ENCODE data around the gene PRRT4. TPM values are rescaled to one million over a fixed set of nuclear protein-coding genes. Genes with fewer than 3 reads are reported as not detected.

PRRT4 gene
- total RNA-seq, 1 experiment from 2014 or later, result 0.24 TPM

GRCh38 chr7:128388145-128388485 is 26.6 kb upstream of the PRRT4 start:
- H3K27ac ChIP-seq (ENCODE audit: insufficient read length, low read depth, low read length), result no peak overlapping the region
- no peak overlapping the region for H4K8ac ChIP-seq (replicated peaks; ENCODE audit: insufficient read length, low read depth, low read length)
- no peak overlapping the region for H2AK5ac ChIP-seq (ENCODE audit: insufficient read length, low read length)
- peaks cover 31 to 34% of the 10 kb centered on the region in 2 experiments for H3K4me1 Mint-ChIP-seq
- no peak overlapping the region for H2BK15ac ChIP-seq (ENCODE audit: low read depth, low read length)
- H4K20me1 ChIP-seq (ENCODE audit: control insufficient read depth, insufficient read depth, insufficient read length), result peaks cover 2% of the 10 kb centered on the region
- no peak overlapping the region for H3K4ac ChIP-seq (ENCODE audit: low read depth, low read length)
- no peak overlapping the region for H4K91ac ChIP-seq (ENCODE audit: insufficient read length, low read depth, low read length)
- no peaks in the 10 kb centered on the region for H3K79me2 ChIP-seq (ENCODE audit: insufficient read depth, low read length)
- no peak overlapping the region for H3K9ac ChIP-seq (ENCODE audit: extremely low read depth, insufficient read length, low read length)
- no peaks in the 10 kb centered on the region; the same call in 1 of the 2 replicates for H3K27me3 ChIP-seq (ENCODE audit: insufficient read depth, low read length)
- H3K4me3 Mint-ChIP-seq, result no peak overlapping the region; a peak in 1 of 5 replicates
- H3K23ac ChIP-seq (ENCODE audit: insufficient read length, low read depth, low read length), result no peak overlapping the region
- H3K14ac ChIP-seq (ENCODE audit: insufficient read depth, low read length), result no peak overlapping the region
- no peak overlapping the region for H3K18ac ChIP-seq (ENCODE audit: insufficient read length, low read depth, low read length)
- H3K27me3 Mint-ChIP-seq (ENCODE audit: low read depth), result peaks cover 24% of the 10 kb centered on the region
- H3K4me2 ChIP-seq (ENCODE audit: insufficient read depth, insufficient read length, low read length), result no peak overlapping the region
- WGBS (ENCODE audit: extremely low coverage, insufficient read length, low lambda C conversion rate), result no CpG with 5 or more reads among the region's 3 CpGs
- no peak overlapping the region for H4K5ac ChIP-seq (ENCODE audit: insufficient read length, low read depth, low read length)
- H3K9me3 ChIP-seq (ENCODE audit: control insufficient read depth, low read depth, low read length), result no peaks in the 10 kb centered on the region
- H3T11ph ChIP-seq (ENCODE audit: low read length), result no peak overlapping the region
- no peak overlapping the region for H3K56ac ChIP-seq (ENCODE audit: insufficient read length, low read depth, low read length)
- H3K9me3 Mint-ChIP-seq, result no peaks in the 10 kb centered on the region
- TF ChIP-seq CTCF (conservative IDR thresholded peaks at IDR 0.05), result no peak
- H2BK120ac ChIP-seq (ENCODE audit: low read depth, low read length, poor library complexity, severe bottlenecking), result no peak overlapping the region
- H3K4me1 ChIP-seq (ENCODE audit: insufficient read depth, low read length), result no peaks in the 10 kb centered on the region
- H3K27ac Mint-ChIP-seq, result no peak overlapping the region
- no peak overlapping the region for H2BK5ac ChIP-seq (ENCODE audit: insufficient read length, low read length)
- no peak for DNase-seq
- no peak overlapping the region for H2BK12ac ChIP-seq (ENCODE audit: insufficient read length, low read depth, low read length)
- H2BK20ac ChIP-seq (ENCODE audit: low read depth, low read length, poor library complexity, severe bottlenecking), result no peak overlapping the region
- H3K36me3 Mint-ChIP-seq (ENCODE audit: insufficient read depth in 1 of 3, low read depth in 3 of 3), result peaks cover 0 to 2% (median 0%) of the 10 kb centered on the region in 3 experiments; a peak in 3 of 7 replicates
- no peak overlapping the region for H2AFZ ChIP-seq (ENCODE audit: low read length)
- no peaks in the 10 kb centered on the region for H3K23me2 ChIP-seq (ENCODE audit: insufficient read length, low read depth, low read length, poor library complexity, severe bottlenecking)
- no peaks in the 10 kb centered on the region for H3K79me1 ChIP-seq (ENCODE audit: insufficient read depth, low read depth, low read length, poor library complexity, severe bottlenecking)

Data from H9 (cell line).